ENCODE results near the gene HVCN1.
A peak's percentile ranks its signal among the peaks of the same experiment; 100 is the strongest.

HVCN1 gene

DNA sequence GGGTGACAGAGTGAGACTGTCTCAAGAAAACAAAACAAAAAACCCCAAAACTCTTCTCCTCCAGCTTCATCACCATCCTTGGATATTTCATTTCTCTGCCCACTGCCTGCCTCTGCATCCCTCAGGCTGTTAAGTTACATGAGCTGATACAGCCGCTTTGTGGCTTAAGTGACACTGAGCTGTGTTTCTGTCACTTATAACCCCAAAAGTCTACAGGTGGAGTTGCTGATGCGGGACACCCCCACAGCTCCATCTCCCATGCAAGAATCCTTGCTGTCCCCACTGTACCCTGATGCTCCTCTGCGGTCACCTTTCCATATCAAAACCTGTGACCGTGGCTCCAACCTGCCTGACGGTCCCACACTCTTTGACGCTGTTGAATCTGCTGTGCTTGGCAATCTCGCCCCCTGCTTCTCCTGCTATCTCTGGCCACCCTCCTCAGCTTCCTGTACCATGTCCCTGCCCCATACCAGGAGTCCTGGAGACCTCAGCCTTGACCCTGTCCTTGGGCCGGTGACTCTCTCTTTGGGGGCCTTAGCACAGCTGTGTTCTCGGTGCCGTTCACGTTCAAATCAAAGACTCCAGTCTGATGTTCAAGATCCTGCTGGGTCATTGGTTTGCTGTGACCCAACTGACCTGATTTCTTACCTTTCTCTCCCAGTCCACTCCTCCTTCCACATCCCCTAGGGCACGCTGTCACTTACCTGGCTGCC, 20.3 kb downstream of the HVCN1 start:
- Histone ChIP-seq H2BK12ac (ENCODE audit: low read length) (no peak overlapping the region), H4K12ac (ENCODE audit: low read depth, low read length) (no peak overlapping the region), H4K91ac (ENCODE audit: low read depth, low read length) (no peak overlapping the region), H2AK5ac (ENCODE audit: low read length) (no peak overlapping the region), H3K4me1 (ENCODE audit: control insufficient read depth in 1 of 2, insufficient read depth in 2 of 2, low read length in 2 of 2) (no peaks in the 10 kb centered on the region), H3K14ac (ENCODE audit: low read length) (no peak overlapping the region), H2AFZ (ENCODE audit: insufficient read depth, low read length, poor library complexity) (no peak overlapping the region), H2BK120ac (ENCODE audit: insufficient read depth, low read length, poor library complexity) (no peak overlapping the region), H3K27me3 (ENCODE audit: insufficient read depth, low read length) (no peaks in the 10 kb centered on the region), H3K9ac (ENCODE audit: low read length) (no peak overlapping the region), H3K9me3 (ENCODE audit: insufficient read depth, low read depth, low read length) (no peaks in the 10 kb centered on the region), H3K4me3 (ENCODE audit: low read depth, low read length) (no peak overlapping the region), H3K27ac (ENCODE audit: low read depth, low read length) (no peak overlapping the region), H3K79me2 (ENCODE audit: control insufficient read depth, insufficient read depth, low read length, poor library complexity) (no peaks in the 10 kb centered on the region), H3K79me1 (ENCODE audit: low read length) (no peaks in the 10 kb centered on the region), H2BK5ac (ENCODE audit: low read depth, low read length, poor library complexity) (no peak overlapping the region), H3K18ac (ENCODE audit: low read length) (no peak overlapping the region), H3K36me3 (ENCODE audit: control insufficient read depth in 1 of 2, insufficient read depth in 2 of 2, low read length in 2 of 2) (no peaks in the 10 kb centered on the region), H4K8ac (ENCODE audit: low read depth, low read length) (no peak overlapping the region), H3K4me2 (ENCODE audit: low read length) (no peak overlapping the region), H3K23ac (ENCODE audit: low read length) (no peak overlapping the region), H3K4ac (ENCODE audit: low read depth, low read length) (no peak overlapping the region)
- DNase-seq, result no peak
- no CpG with 5 or more reads among the region's 12 CpGs for WGBS (ENCODE audit: extremely low coverage, insufficient coverage, insufficient read length)

GRCh38 chr12:110667671-110668070, 21.2 kb downstream of the HVCN1 start:
- H2BK5ac ChIP-seq (ENCODE audit: low read depth, low read length, poor library complexity), result no peak overlapping the region
- H3K4me1 ChIP-seq (ENCODE audit: control insufficient read depth in 1 of 2, insufficient read depth in 2 of 2, low read length in 2 of 2), result no peaks in the 10 kb centered on the region
- no peak overlapping the region for H2AFZ ChIP-seq (ENCODE audit: insufficient read depth, low read length, poor library complexity)
- H3K36me3 ChIP-seq (ENCODE audit: control insufficient read depth in 1 of 2, insufficient read depth in 2 of 2, low read length in 2 of 2), result no peaks in the 10 kb centered on the region
- no peak overlapping the region for H2BK12ac ChIP-seq (ENCODE audit: low read length)
- no peaks in the 10 kb centered on the region for H3K9me3 ChIP-seq (ENCODE audit: insufficient read depth, low read depth, low read length)
- WGBS (ENCODE audit: extremely low coverage, insufficient coverage, insufficient read length), result no CpG with 5 or more reads among the region's 3 CpGs
- no peak overlapping the region for H2AK5ac ChIP-seq (ENCODE audit: low read length)
- no peak overlapping the region for H3K4ac ChIP-seq (ENCODE audit: low read depth, low read length)
- no peak overlapping the region for H4K12ac ChIP-seq (ENCODE audit: low read depth, low read length)
- H3K4me3 ChIP-seq (ENCODE audit: low read depth, low read length), result no peak overlapping the region
- no peak overlapping the region for H4K91ac ChIP-seq (ENCODE audit: low read depth, low read length)
- H2BK120ac ChIP-seq (ENCODE audit: insufficient read depth, low read length, poor library complexity), result no peak overlapping the region
- no peaks in the 10 kb centered on the region for H3K79me2 ChIP-seq (ENCODE audit: control insufficient read depth, insufficient read depth, low read length, poor library complexity)
- no peak overlapping the region for H3K23ac ChIP-seq (ENCODE audit: low read length)
- no peak overlapping the region for H4K8ac ChIP-seq (ENCODE audit: low read depth, low read length)
- no peak overlapping the region for H3K4me2 ChIP-seq (ENCODE audit: low read length)
- no peak overlapping the region for H3K27ac ChIP-seq (ENCODE audit: low read depth, low read length)
- no peaks in the 10 kb centered on the region for H3K27me3 ChIP-seq (ENCODE audit: insufficient read depth, low read length)
- H3K9ac ChIP-seq (ENCODE audit: low read length), result no peak overlapping the region
- no peak for DNase-seq
- no peak overlapping the region for H3K14ac ChIP-seq (ENCODE audit: low read length)
- no peaks in the 10 kb centered on the region for H3K79me1 ChIP-seq (ENCODE audit: low read length)
- no peak overlapping the region for H3K18ac ChIP-seq (ENCODE audit: low read length)

- Histone ChIP-seq H4K8ac (ENCODE audit: low read depth, low read length) (no peak overlapping the region), H3K4ac (ENCODE audit: low read depth, low read length) (no peak overlapping the region), H3K23ac (ENCODE audit: low read length) (no peak overlapping the region), H3K18ac (ENCODE audit: low read length) (no peak overlapping the region), H4K91ac (ENCODE audit: low read depth, low read length) (no peak overlapping the region), H3K36me3 (ENCODE audit: control insufficient read depth in 1 of 2, insufficient read depth in 2 of 2, low read length in 2 of 2) (no peaks in the 10 kb centered on the region), H2BK5ac (ENCODE audit: low read depth, low read length, poor library complexity) (no peak overlapping the region), H3K14ac (ENCODE audit: low read length) (no peak overlapping the region), H2BK12ac (ENCODE audit: low read length) (no peak overlapping the region), H3K4me3 (ENCODE audit: low read depth, low read length) (no peak overlapping the region), H3K79me1 (ENCODE audit: low read length) (no peaks in the 10 kb centered on the region), H2AFZ (ENCODE audit: insufficient read depth, low read length, poor library complexity) (no peak overlapping the region), H2AK5ac (ENCODE audit: low read length) (no peak overlapping the region), H4K12ac (ENCODE audit: low read depth, low read length) (no peak overlapping the region), H3K4me2 (ENCODE audit: low read length) (no peak overlapping the region), H3K4me1 (ENCODE audit: control insufficient read depth in 1 of 2, insufficient read depth in 2 of 2, low read length in 2 of 2) (no peaks in the 10 kb centered on the region), H3K27ac (ENCODE audit: low read depth, low read length) (no peak overlapping the region), H2BK120ac (ENCODE audit: insufficient read depth, low read length, poor library complexity) (no peak overlapping the region), H3K27me3 (ENCODE audit: insufficient read depth, low read length) (no peaks in the 10 kb centered on the region), H3K9me3 (ENCODE audit: insufficient read depth, low read depth, low read length) (no peaks in the 10 kb centered on the region), H3K79me2 (ENCODE audit: control insufficient read depth, insufficient read depth, low read length, poor library complexity) (no peaks in the 10 kb centered on the region), H3K9ac (ENCODE audit: low read length) (no peak overlapping the region)
- DNase-seq, result no peak
- WGBS (ENCODE audit: extremely low coverage, insufficient coverage, insufficient read length), result no CpG with 5 or more reads among the region's 6 CpGs
Measured at GRCh38 chr12:110666892-110667291, 22.0 kb downstream of the HVCN1 start.

DNA sequence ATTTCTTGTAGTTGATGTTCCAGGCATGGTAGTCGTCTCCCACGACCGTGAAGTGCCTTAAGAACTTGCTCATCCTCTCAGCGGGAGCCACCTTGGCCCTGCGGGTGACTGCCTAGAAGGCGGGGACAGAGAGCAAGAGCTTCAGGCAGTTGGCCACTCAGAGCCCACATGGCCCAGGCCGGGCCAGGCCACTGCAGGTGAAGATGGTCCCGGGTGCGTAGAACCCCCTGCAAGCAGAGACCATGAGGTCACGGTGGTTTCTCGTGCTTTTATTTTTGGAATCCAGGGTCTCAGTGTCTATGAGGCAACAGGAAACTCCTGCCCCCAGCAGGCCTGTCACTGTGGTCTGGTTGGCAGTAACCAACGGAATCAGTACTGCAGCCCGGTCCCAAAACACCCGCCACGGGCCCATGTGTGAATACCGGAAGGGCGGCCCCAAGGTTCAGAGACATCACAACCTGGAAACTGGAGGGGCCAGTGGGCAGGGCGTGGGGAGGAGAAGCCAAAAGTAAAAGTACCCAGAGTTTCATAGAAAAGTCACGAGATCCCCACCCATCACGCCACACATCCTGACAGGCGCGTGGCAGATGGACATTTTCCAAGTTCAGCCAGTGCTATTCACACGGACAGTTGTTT, 27.5 kb downstream of the HVCN1 start:
- peak in 1 of 2 donors; percentile 25 for DNase-seq
- H3K27ac ChIP-seq (ENCODE audit: low read depth, low read length), result no peak overlapping the region
- H4K8ac ChIP-seq (ENCODE audit: low read depth, low read length), result no peak overlapping the region
- no peak overlapping the region for H2AFZ ChIP-seq (ENCODE audit: insufficient read depth, low read length, poor library complexity)
- no peaks in the 10 kb centered on the region for H3K9me3 ChIP-seq (ENCODE audit: insufficient read depth, low read depth, low read length)
- H3K9ac ChIP-seq (ENCODE audit: low read length), result no peak overlapping the region
- no peaks in the 10 kb centered on the region for H3K36me3 ChIP-seq (ENCODE audit: control insufficient read depth in 1 of 2, insufficient read depth in 2 of 2, low read length in 2 of 2)
- H4K91ac ChIP-seq (ENCODE audit: low read depth, low read length), result no peak overlapping the region
- H3K23ac ChIP-seq (ENCODE audit: low read length), result no peak overlapping the region
- no peak overlapping the region for H3K14ac ChIP-seq (ENCODE audit: low read length)
- no peaks in the 10 kb centered on the region for H3K27me3 ChIP-seq (ENCODE audit: insufficient read depth, low read length)
- no peak overlapping the region for H2AK5ac ChIP-seq (ENCODE audit: low read length)
- no peak overlapping the region for H3K4me2 ChIP-seq (ENCODE audit: low read length)
- no peaks in the 10 kb centered on the region for H3K4me1 ChIP-seq (ENCODE audit: control insufficient read depth in 1 of 2, insufficient read depth in 2 of 2, low read length in 2 of 2)
- no CpG with 5 or more reads among the region's 23 CpGs for WGBS (ENCODE audit: extremely low coverage, insufficient coverage, insufficient read length)
- no peaks in the 10 kb centered on the region for H3K79me2 ChIP-seq (ENCODE audit: control insufficient read depth, insufficient read depth, low read length, poor library complexity)
- no peak overlapping the region for H2BK12ac ChIP-seq (ENCODE audit: low read length)
- no peak overlapping the region for H3K18ac ChIP-seq (ENCODE audit: low read length)
- no peak overlapping the region for H2BK120ac ChIP-seq (ENCODE audit: insufficient read depth, low read length, poor library complexity)
- H3K4ac ChIP-seq (ENCODE audit: low read depth, low read length), result no peak overlapping the region
- no peak overlapping the region for H3K4me3 ChIP-seq (ENCODE audit: low read depth, low read length)
- H2BK5ac ChIP-seq (ENCODE audit: low read depth, low read length, poor library complexity), result no peak overlapping the region
- H4K12ac ChIP-seq (ENCODE audit: low read depth, low read length), result no peak overlapping the region
- no peaks in the 10 kb centered on the region for H3K79me1 ChIP-seq (ENCODE audit: low read length)
